Measurements from ENCODE around the gene DDX39A. TPM values are rescaled to one million over a fixed set of nuclear protein-coding genes. Genes with fewer than 3 reads are reported as not detected.

DDX39A gene
- total RNA-seq, 5 donors from 2014 or later (not counting 1 experiment from before 2014, with no cell fraction given): 159 to 280 (median 179) TPM

DNA sequence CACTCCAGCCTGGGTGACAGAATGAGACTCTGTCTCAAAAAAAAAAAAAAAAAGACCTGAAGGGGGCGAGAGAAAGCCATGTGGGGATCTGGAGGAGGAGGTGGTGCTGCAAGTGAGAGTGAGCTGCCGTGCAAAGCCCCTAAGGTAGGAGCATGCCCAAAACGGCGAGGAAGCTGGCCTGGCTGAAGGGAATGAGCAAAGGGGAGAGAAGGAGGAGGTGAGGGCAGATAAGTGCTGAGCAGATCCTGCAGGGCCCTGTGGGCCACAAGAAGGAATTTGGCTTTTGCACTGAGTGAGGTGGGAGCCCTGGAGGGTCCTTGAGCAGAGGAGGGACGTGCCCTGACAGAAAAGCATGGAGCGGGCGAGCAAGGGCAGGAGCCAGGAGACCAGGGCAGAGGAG, 57.3 kb downstream of the DDX39A start:
- no peak overlapping the region for H3K4me3 ChIP-seq (ENCODE audit: control insufficient read depth in 1 of 2, extremely low read depth in 1 of 2, low read length in 1 of 2)
- CTCF ChIA-PET: interaction anchor here (0.6 to 3.4 kb wide), 20 partner anchors 9 to 1397 kb away, joined by 3 to 12 read pairs (median 5); partner anchors contain the start of gene PODNL1 (in 1 of the 2)
- H3K27me3 ChIP-seq (replicated peaks in 1 of 2; ENCODE audit: control insufficient read depth in 2 of 2, extremely low read depth in 1 of 2, insufficient read depth in 2 of 2, low read length in 1 of 2): no peaks in the 10 kb centered on the region
- H3K4me1 ChIP-seq (ENCODE audit: control insufficient read depth in 1 of 2, extremely low read depth in 1 of 2, insufficient read depth in 2 of 2, low read length in 2 of 2): peaks cover 12 to 54% of the 10 kb centered on the region in 2 experiments
- ATAC-seq (replicated peaks in 1 of 4) (peak; percentile 40 to 54 (median 46)), DNase-seq (peak in 10 of 35 experiments; percentile 34 to 75 (median 42))
- peaks cover 38 to 47% (median 39%) of the 10 kb centered on the region in 3 donors for H3K4me1 Mint-ChIP-seq
- POLR2A ChIA-PET: interaction anchor here (0.5 to 1.7 kb wide), 7 partner anchors 8 to 144 kb away, joined by 3 to 9 read pairs (median 5); no protein-coding TSS in a partner anchor
- peak overlapping the region; percentile 83 to 86 for H3K27ac Mint-ChIP-seq
- no peaks in the 10 kb centered on the region for H3K36me3 Mint-ChIP-seq
- no peak overlapping the region for H3K27ac ChIP-seq (ENCODE audit: low read length)
- H3K9me3 ChIP-seq: no peaks in the 10 kb centered on the region
- no peaks in the 10 kb centered on the region for H3K27me3 Mint-ChIP-seq
- H3K4me3 Mint-ChIP-seq: peak overlapping the region; percentile 57 to 74 (median 61)
- H3K36me3 ChIP-seq (ENCODE audit: control insufficient read depth in 2 of 2, extremely low read depth in 1 of 2, insufficient read depth in 1 of 2, low read length in 1 of 2): no peaks in the 10 kb centered on the region
- no peaks in the 10 kb centered on the region for H3K9me3 Mint-ChIP-seq
- WGBS (ENCODE audit: insufficient coverage): 52% methylated on average over 6 of the region's 7 CpGs

Other genes with a start within 250 kb of the DDX39A start
- gene ADGRL1, start 213.2 kb downstream of the DDX39A start, total RNA-seq: 10 to 100 TPM; 19.9 to 31.2 (median 28.0) TPM
- 1,000 to 10,000 TPM in 1 of 5 donors, 100 to 1,000 TPM in 4; 194 to 1,118 (median 206) TPM for gene ADGRE5, start 37.9 kb downstream of the DDX39A start, total RNA-seq
- 100 to 1,000 TPM; 170 to 272 (median 224) TPM for gene PKN1, start 14.0 kb upstream of the DDX39A start, total RNA-seq
- under 1 TPM in 2 of 5 donors, not detected in 3; 0.23 to 0.25 TPM for gene PTGER1, start 56.0 kb upstream of the DDX39A start, total RNA-seq
- gene GIPC1, start 76.8 kb upstream of the DDX39A start, total RNA-seq: 10 to 100 TPM; 27.5 to 44.4 (median 35.4) TPM
- gene DNAJB1, start 99.1 kb upstream of the DDX39A start, total RNA-seq: 100 to 1,000 TPM; 158 to 575 (median 165) TPM
- 100 to 1,000 TPM; 137 to 207 (median 171) TPM for gene TECR, start 110.3 kb upstream of the DDX39A start, total RNA-seq
- 100 to 1,000 TPM in 1 of 5 donors, 10 to 100 TPM in 4; 47.9 to 112 (median 90.4) TPM for gene NDUFB7, start 152.7 kb upstream of the DDX39A start, total RNA-seq
- gene CLEC17A, start 163.7 kb upstream of the DDX39A start, total RNA-seq: 1 to 10 TPM in 3 of 5 donors, under 1 TPM in 2; 0.40 to 5.2 (median 1.1) TPM